K562 (cell line): ENCODE measurements around the gene UBR3. TPM values are rescaled to one million over a fixed set of nuclear protein-coding genes. Genes with fewer than 3 reads are reported as not detected.
A peak's percentile ranks its signal among the peaks of the same experiment; 100 is the strongest.

ENCODE experiments used
- ATF4 ChIP-seq: fragments of 450-650 bp; formaldehyde crosslinking; IDR thresholded peaks from 2 replicates; pipeline ENCODE4 v1.4.0; 2022; ENCODE audit warnings: mild to moderate bottlenecking, moderate library complexity
- CEBPB ChIP-seq: fragments of 450-650 bp; IDR thresholded peaks from 2 replicates; pipeline ENCODE4 v1.6.1; 2016; ENCODE audit warnings: missing genetic modification characterization, missing compliant biosample characterization
- DLX4 ChIP-seq: fragments of 250-450 bp; sonication (Bioruptor Pico); IDR thresholded peaks from 2 replicates; pipeline ENCODE4 v1.6.1; 2021; ENCODE audit warnings: mild to moderate bottlenecking
- IRF2 ChIP-seq: sonication (generic); formaldehyde crosslinking; IDR thresholded peaks from 2 replicates; pipeline ENCODE4 v1.8.1; 2022; ENCODE audit warnings: mild to moderate bottlenecking, missing genetic modification reagents
- LCOR ChIP-seq: sonication (generic); formaldehyde crosslinking; IDR thresholded peaks from 2 replicates; pipeline ENCODE4 v1.8.0; 2022; ENCODE audit warnings: mild to moderate bottlenecking, missing genetic modification reagents
- MEIS2 ChIP-seq: fragments of 450-650 bp; IDR thresholded peaks from 2 replicates; pipeline ENCODE4 v1.6.1; 2014; ENCODE audit warnings: mild to moderate bottlenecking; ENCODE audit not compliant: partially characterized antibody
- NR2C2 ChIP-seq, 2 experiments: fragments of 200-800 bp in 1 of 2; sonication (Bioruptor generic) in 1 of 2; sonication (generic) in 1 of 2; formaldehyde crosslinking in 1 of 2; IDR thresholded peaks; 2 replicates each; pipeline versions ENCODE4 v1.6.1 to v1.8.0; 2016 to 2022; ENCODE audit warnings: mild to moderate bottlenecking in 1 of 2, missing compliant biosample characterization in 1 of 2, missing genetic modification characterization in 1 of 2, missing genetic modification reagents in 1 of 2
- PHF21A ChIP-seq: fragments of 450-650 bp; IDR thresholded peaks from 2 replicates; pipeline ENCODE4 v1.6.1; 2017; ENCODE audit warnings: low read depth, borderline replicate concordance
- SRSF7 ChIP-seq: fragments of 200-400 bp; formaldehyde crosslinking; optimal IDR thresholded peaks from 2 replicates; pipeline ENCODE3; 2017; ENCODE audit warnings: mild to moderate bottlenecking, low read depth, low read length
- TCF3 ChIP-seq: sonication (generic); formaldehyde crosslinking; IDR thresholded peaks from 2 replicates; pipeline ENCODE4 v1.4.0; 2020; ENCODE audit warnings: mild to moderate bottlenecking, missing genetic modification reagents
- WHSC1 ChIP-seq: IDR thresholded peaks from one replicate; pipeline ENCODE4 v1.6.1; 2012; ENCODE audit warnings: low read length, control low read depth, inconsistent platforms
- ZBTB49 ChIP-seq: sonication (generic); formaldehyde crosslinking; IDR thresholded peaks from 2 replicates; pipeline ENCODE4 v1.8.0; 2022; ENCODE audit warnings: missing genetic modification reagents, mild to moderate bottlenecking, borderline replicate concordance
- ZNF408 ChIP-seq: fragments of 250-450 bp; sonication (Bioruptor Pico); IDR thresholded peaks from 2 replicates; pipeline ENCODE4 v1.4.0; 2020; ENCODE audit warnings: low read depth, mild to moderate bottlenecking, moderate library complexity
- ZNF444 ChIP-seq: fragments of 250-450 bp; sonication (Bioruptor Pico); IDR thresholded peaks from 2 replicates; pipeline ENCODE4 v1.4.0; 2020; ENCODE audit warnings: mild to moderate bottlenecking, moderate library complexity
- ZNF583 ChIP-seq: fragments of 250-450 bp; sonication (Bioruptor Pico); IDR thresholded peaks from 2 replicates; pipeline ENCODE4 v1.4.0; 2020
- polyA plus RNA-seq, 8 experiments: library from polyadenylated mRNA; depleted of rRNA in 4 of 8; stranded (reverse) in 5 of 8; unstranded in 3 of 8; fragments of >200 nt; fragmentation: Nextera tagmentation in 2 of 8; fragmentation: Illumina TruSeq in 1 of 8; extraction: Ambion mirVana in 2 of 8; extraction: Trizol in 1 of 8; gene quantifications; 2 replicates each; pipeline versions ENCODE4 v1.2.1 to v1.2.3, GENCODE V29; 2011 to 2014; ENCODE audit warnings: inconsistent platforms in 1 of 8, missing spikeins in 1 of 8
- total RNA-seq, 7 experiments: library from RNA; depleted of rRNA in 6 of 7; stranded (reverse); fragments of >200 nt in 6 of 7; fragmentation: Illumina TruSeq in 2 of 7; extraction: Trizol in 2 of 7; gene quantifications; 2 replicates each; pipeline versions ENCODE4 v1.2.1 to v1.2.3, GENCODE V29; 2011 to 2021; ENCODE audit warnings: low replicate concordance in 1 of 7
- TF ChIP-seq, protein P1 (sequence below), 2 experiments: IDR thresholded peaks in 1 of 2; conservative IDR thresholded peaks in 1 of 2; 2 replicates each; pipeline ENCODE4 v1.6.1; 2016; ENCODE audit warnings: low read depth in 2 of 2, mild to moderate bottlenecking in 1 of 2, missing compliant biosample characterization in 1 of 2, missing genetic modification characterization in 1 of 2, moderate library complexity in 1 of 2
- TF ChIP-seq, protein P2 (sequence below): IDR thresholded peaks from 2 replicates; pipeline ENCODE4 v1.6.1; 2012; ENCODE audit warnings: low read depth, low read length, improper control_type of control experiment, borderline replicate concordance

The UBR3 gene
- total and polyA plus RNA-seq, 9 of the 15 experiments (the other 6 are each of a cell fraction or from before 2014, with no cell fraction given), result 14.4 to 63.5 (median 40.4) TPM

GRCh38 chr2:169824373-169825333 is 2.6 kb upstream of the UBR3 start, which contains the start of gene METTL5 (continued):
- TF ChIP-seq ZBTB49 (CRISPR knock-in tag), result no peak; the same call in 1 of the 2 replicates
- peak; percentile 44 for TF ChIP-seq MEIS2
- TF ChIP-seq, protein P1, sequence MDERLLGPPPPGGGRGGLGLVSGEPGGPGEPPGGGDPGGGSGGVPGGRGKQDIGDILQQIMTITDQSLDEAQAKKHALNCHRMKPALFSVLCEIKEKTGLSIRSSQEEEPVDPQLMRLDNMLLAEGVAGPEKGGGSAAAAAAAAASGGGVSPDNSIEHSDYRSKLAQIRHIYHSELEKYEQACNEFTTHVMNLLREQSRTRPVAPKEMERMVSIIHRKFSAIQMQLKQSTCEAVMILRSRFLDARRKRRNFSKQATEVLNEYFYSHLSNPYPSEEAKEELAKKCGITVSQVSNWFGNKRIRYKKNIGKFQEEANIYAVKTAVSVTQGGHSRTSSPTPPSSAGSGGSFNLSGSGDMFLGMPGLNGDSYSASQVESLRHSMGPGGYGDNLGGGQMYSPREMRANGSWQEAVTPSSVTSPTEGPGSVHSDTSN (CRISPR knock-in tag; IDR thresholded peaks at IDR 0.05; ENCODE audit: low read depth), result no peak
- TF ChIP-seq, protein P1 (tag; conservative IDR thresholded peaks at IDR 0.05; ENCODE audit: low read depth), result no peak
- TF ChIP-seq ZNF408 (CRISPR knock-in tag), result no peak
- no peak for TF ChIP-seq ZNF583 (CRISPR knock-in tag)
- peak; percentile 72; the same call in 1 of the 2 replicates for TF ChIP-seq IRF2 (CRISPR knock-in tag)
- TF ChIP-seq TCF3 (CRISPR knock-in tag), result peak; percentile 43; the same call in 1 of the 2 replicates
- TF ChIP-seq ATF4 (CRISPR knock-in tag), result peak; percentile 8; the same call in 1 of the 2 replicates
- TF ChIP-seq LCOR (CRISPR knock-in tag), result peak; percentile 75; the same call in 1 of the 2 replicates
- no peak for TF ChIP-seq PHF21A
- TF ChIP-seq CEBPB (tag), result peak; percentile 52; the same call in 1 of the 2 replicates
- TF ChIP-seq NR2C2 (CRISPR knock-in tag; IDR thresholded peaks at IDR 0.05), result peak; percentile 16; the same call in 1 of the 2 replicates
- peak; percentile 50 for TF ChIP-seq NR2C2 (tag; IDR thresholded peaks at IDR 0.05)
- no peak for TF ChIP-seq SRSF7
- TF ChIP-seq WHSC1, result no peak
- no peak for TF ChIP-seq ZNF444 (CRISPR knock-in tag)
- TF ChIP-seq, protein P2, sequence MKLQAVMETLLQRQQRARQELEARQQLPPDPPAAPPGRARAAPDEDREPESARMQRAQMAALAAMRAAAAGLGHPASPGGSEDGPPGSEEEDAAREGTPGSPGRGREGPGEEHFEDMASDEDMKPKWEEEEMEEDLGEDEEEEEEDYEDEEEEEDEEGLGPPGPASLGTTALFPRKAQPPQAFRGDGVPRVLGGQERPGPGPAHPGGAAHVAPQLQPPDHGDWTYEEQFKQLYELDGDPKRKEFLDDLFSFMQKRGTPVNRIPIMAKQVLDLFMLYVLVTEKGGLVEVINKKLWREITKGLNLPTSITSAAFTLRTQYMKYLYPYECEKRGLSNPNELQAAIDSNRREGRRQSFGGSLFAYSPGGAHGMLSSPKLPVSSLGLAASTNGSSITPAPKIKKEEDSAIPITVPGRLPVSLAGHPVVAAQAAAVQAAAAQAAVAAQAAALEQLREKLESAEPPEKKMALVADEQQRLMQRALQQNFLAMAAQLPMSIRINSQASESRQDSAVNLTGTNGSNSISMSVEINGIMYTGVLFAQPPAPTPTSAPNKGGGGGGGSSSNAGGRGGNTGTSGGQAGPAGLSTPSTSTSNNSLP, result peak; percentile 71; the same call in 1 of the 2 replicates
- no peak for TF ChIP-seq DLX4 (CRISPR knock-in tag)
